ENCODE data around the gene MAP3K3.

GRCh38 chr17:63635787-63636186, 13.6 kb downstream of the MAP3K3 start:
- TF ChIP-seq POLR2AphosphoS5 (IDR thresholded peaks at IDR 0.05; ENCODE audit: low read depth, low read length) (no peak), POLR2A (IDR thresholded peaks at IDR 0.05; ENCODE audit: low read depth, low read length) (no peak)
